GM19452 (cell line): ENCODE data around the gene ADGRG6.

Source experiments
- ATAC-seq: cut with Tn5 transposase; IDR thresholded peaks from one replicate; pipeline ENCODE4 v1.9.1; 2021; ENCODE audit not compliant: unreplicated experiment

ADGRG6 gene

GRCh38 chr6:142290851-142291250 is 11.0 kb upstream of the ADGRG6 start:
- ATAC-seq = no peak

GRCh38 chr6:142291512-142291911 is 10.3 kb upstream of the ADGRG6 start:
- no peak for ATAC-seq

DNA sequence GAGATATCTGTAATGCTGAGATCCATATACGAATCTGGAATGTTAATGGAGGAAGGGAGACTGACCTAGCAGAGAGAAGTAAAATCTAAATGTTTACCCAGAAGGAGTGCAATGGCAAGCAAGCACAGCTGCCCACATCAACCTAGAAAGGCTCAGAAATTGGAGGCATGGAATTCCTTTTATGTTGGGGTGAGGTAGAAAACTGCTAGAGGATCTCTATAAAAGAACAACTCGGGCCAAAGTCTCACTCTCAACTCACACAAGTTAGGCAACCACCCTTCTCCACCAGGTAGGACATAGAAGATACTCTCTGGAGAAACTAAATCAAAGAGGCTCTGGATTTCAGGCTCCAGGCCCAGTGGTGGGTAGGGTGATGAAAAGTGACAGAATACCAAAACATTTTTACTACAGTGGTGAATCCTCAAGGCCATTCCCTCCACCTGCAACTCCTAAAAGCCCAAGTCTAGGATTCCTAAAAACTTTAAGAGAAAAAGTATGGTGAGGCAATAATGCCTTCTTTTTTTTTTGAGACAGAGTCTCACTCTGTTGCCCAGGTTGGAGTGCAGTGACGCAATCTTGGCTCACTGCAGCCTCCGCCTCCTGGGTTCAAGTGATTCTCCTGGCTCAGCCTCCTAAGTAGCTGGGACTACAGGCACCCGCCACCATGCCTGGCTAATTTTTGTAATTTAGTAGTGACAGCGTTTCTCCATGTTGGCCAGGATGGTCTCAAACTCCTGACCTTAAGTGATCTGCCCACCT is 9.5 kb upstream of the ADGRG6 start:
- ATAC-seq = no peak

DNA sequence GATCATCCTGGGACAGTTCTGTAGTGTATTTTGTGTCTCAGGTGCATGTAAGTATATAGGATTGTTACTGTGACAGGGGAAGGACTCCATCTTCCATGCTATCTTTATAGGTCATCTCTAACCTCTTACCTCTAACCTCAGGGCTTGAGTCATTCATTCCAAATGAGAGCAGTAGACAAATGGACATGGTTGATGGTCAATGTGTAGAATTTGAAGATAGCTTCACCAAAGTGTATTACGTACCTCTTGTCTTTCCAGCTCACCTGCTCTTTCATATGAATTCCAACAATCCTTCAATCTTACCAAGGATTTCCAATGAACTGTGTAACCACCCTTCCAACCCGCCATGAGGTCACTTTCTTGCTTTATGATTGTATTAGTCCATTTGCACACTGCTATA is 8.7 kb upstream of the ADGRG6 start:
- no peak for ATAC-seq

- ATAC-seq = no peak
Measured at GRCh38 chr6:142294679-142295078, 7.1 kb upstream of the ADGRG6 start.

- ATAC-seq = no peak
Measured at GRCh38 chr6:142296975-142297604, 4.7 kb upstream of the ADGRG6 start.

DNA sequence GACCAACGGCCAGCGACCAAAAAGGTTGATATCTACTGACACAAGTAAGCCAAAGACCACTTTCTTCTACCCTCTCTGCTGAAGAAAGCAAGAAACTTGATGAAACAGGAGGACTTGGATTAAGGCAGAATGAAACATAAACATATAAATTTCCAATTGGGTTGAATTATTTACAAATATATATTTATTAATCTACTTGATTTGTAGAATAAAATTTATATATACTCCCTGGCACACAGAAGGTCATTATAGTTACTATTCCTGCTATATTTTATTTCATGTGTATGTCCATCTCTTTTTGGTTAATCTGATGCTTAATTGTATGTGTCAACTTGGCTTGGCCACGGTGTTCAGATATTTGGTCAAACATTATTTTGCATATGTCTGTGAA is 4.2 kb upstream of the ADGRG6 start:
- no peak for ATAC-seq

DNA sequence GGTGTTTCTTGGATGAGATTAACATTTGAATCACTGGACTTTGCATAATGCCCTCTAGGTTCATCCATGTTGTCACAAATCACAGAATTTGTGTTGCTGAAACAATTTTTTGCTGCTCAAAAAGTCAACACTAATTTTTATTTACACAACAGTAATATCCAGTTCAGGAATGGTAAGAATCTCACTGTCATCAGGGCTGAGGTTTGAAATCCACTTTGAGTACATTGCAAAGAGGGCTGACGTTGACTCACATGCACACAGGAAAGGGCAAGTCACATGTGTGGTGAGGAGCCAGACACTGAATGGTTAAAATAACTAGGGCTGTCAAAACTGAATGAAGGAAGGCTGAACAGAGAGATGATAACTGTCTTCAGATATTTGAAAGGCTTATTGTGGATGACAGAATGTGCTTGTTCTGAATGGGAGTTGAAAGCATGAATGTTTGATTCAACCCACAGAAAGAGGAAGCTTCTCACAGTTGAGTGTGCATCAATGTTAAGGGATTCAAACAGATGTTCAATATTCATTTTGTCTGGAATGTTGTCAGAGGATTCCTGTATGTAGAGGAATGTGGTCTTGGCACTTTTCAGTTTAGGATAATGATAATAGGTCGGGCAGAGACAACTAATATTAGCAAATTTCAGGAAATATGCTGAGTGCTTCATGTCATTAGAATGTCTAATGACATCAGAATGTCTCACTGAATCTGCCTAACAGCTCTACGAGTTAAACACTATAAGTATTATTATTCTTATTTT is 3.6 kb upstream of the ADGRG6 start:
- ATAC-seq = no peak

DNA sequence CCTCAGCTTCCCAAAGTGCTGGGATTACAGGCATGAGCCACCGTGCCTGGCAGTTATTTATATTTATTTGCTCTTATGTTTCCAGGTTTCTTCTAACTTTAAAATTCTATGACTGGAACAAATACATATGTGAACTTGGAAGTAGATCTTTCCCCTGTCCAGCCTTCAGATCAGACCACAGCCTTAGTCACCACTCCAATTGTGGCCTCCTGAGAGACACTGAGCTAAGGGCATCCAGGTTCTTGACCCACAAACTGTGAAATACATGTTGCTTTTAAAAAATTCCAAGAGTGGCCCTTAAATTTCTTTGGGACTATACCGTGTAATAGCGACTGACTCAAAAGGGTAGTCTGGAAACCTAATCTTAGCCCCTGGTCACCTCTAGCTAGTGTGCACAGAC is 1.5 kb upstream of the ADGRG6 start:
- ATAC-seq = no peak

DNA sequence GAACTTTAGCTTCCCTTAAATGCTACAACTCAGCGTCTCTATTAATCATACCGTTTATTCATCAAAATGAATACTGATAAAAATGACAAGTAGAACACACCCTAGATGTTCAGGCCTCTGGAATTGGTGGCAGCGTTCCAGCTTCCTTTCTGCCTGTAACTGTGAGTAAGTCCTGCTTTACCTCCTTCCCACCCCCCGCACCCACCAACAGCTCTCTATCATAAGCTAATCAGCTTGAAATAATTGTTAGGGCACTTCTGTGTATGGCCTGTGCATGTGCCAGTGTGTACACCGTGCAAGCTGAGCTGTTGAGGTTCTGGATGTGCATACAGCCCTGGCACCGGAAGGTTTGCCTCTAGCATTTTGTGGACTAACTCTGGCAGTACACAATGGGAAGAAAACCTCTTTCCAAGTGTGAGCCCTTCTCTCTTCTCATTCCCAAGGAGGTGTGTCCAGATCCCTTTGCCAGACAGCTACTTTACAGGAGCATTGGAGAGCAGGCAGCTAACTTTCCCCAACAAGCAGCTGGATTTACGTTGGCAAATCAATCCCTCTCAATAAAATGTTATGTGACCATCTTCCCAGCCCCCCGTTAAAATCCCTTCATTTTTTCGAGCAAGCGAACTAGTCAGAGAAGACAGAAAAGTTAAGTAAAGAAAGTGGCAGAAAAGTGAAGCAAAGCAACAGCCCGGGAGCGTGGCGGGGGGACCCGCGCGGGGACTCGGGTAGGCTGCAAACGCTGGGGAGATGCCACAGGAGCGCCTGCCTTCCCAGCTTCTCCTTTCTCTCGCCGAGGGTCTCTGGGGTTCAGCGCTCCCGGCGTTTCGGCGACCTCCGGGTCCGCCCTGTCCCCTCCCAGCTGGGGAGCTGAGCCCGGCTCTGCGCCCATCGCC is 803 bp upstream of the ADGRG6 start:
- no peak for ATAC-seq

DNA sequence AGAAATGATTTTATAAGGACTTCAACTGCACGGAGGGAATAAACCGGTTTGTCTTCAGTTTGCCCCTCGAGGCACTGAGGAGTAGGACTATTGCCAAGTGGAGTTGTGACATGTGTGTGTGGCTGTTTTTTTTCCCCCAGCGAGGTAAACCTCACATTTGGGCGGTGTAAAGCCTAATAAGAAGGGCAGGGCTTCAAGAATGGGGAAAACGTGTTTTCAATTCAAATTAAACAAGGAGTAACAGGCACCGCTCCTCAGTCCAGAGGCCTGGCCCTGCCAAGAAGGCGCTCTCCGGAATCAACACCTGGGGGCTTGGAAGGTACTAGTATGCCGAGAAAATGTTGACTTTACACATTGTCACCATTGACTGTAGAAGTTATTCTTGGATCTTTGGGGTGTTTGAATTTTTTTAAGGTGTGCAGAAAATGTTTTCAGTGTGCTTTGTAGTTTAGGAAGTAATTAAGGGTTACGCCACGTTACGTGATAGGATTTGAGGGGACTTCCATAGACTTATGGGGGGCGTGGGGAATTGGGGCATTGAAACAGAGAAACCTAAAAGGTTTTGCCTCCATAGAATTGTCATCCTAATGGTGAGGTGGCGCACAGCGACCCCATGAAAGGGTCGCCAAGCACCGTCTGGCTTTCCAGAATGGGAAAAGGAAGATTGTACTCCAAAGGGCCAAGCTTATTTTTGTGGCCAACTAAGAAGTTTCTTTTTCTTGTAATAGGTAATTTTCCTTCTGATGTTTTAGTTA is 791 bp downstream of the ADGRG6 start:
- no peak for ATAC-seq

DNA sequence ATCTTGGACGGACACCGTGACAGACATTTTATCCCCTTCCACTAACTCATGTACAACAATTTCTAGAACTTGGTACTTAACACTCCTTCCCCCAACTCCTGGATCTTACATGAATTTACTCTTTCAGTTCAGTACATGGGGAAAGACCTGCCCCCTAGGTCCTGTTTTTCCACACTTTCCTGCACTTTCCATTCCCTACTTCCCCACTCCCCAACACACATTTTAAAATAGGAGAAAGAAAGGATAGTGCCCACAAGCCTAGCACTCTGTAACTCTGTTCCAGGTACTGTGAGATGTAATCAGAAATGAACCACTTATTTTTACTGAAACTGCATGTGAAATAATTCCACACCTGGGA is 1.3 kb downstream of the ADGRG6 start:
- no peak for ATAC-seq

GRCh38 chr6:142304241-142304640 is 2.4 kb downstream of the ADGRG6 start:
- ATAC-seq = no peak

- ATAC-seq = no peak
Measured at GRCh38 chr6:142306736-142307135, 4.9 kb downstream of the ADGRG6 start.

GRCh38 chr6:142307963-142308748 is 6.3 kb downstream of the ADGRG6 start:
- ATAC-seq = no peak

GRCh38 chr6:142309426-142309825 is 7.6 kb downstream of the ADGRG6 start:
- no peak for ATAC-seq

DNA sequence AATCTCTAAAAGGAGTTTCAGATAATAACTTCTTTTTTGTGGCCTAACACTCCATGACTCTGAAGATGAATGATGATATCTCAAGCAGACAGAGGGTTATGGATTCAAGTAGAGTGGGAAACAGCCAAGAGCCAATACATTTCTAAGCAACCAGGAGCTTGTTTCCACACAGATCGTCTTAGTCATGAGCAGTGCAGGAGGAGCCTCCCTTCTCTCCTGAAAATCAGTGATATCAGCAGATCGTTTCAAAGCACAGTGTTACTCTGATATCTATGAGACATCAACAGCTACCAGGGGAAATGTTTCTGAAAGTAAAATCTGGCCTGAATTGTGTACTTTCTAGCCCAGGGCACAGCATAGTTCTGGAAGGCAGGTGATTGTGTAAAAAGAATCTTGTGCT is 11.5 kb downstream of the ADGRG6 start:
- ATAC-seq = no peak

DNA sequence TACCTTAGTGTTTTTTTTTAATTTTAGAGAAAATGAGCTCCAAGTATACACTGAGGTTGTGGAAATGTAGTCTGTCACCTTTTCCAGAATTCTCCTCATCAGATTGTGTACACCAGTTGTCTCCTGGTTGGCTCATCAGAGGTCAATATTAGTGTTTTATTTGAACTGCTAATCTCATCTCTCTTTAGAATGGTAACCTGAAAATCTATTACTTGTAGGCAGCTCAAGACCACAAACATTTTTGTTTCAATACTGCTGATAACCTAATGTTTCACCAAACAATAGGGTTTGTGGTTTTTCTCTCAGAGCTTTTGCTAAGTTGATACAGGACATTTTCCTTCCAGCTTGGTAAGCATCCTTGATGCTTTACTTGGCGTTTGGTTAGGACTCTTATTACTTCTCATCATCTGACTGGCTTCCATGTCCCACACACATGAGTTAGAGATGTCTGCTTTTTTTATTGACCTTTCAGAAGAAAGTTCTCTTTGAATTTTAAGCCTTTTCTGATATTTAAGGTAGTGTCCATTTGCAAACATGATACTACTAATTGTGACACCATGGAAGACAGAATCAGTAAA is 15.1 kb downstream of the ADGRG6 start:
- no peak for ATAC-seq

GRCh38 chr6:142318714-142319113 is 16.9 kb downstream of the ADGRG6 start:
- ATAC-seq = no peak
